Measurements from ENCODE around the gene DENND1A.
"Not testable (repeated sequence)": the region's sequence is repeated elsewhere in the genome, so short reads cannot be mapped to it uniquely, and the experiment has no call there.

The DENND1A gene

DNA sequence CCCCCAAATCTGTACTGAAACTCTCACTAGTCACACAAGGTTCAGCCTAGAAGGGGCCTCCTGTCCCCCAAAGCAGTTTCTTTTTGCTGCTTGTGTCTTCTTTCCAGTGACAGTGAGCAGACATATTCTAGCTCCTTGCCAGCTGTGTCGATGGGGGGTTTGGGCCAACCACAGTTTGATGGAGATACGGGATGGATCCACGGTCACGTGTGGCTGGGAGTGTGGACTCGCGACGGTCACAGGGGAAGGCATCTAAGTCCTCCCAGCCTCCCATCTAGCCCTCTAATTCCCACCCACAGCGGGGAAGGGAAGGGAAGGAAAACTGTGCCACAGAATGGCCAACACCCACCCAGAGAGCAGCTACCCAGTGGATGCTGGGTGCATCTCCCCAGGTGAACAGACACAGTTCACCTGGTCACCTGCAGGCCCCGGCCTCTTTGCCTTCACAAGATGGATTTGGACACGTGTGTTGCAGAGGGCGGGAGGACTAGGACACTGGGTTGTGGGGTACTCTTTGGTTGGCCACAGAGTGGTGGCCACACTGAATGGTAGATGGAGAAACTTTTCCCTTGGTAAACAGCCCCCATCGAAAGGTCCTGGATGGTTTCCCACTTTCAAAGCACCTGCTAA is 519.5 kb downstream of the DENND1A start:
- Mint-ChIP-seq H3K4me1 (ENCODE audit: low read depth) (no peaks in the 10 kb centered on the region), H3K4me3 (no peak overlapping the region), H3K36me3 (ENCODE audit: low read depth) (no peaks in the 10 kb centered on the region), H3K9me3 (no peaks in the 10 kb centered on the region), H3K27me3 (ENCODE audit: low read depth) (no peaks in the 10 kb centered on the region), H3K27ac (no peak overlapping the region)
- DNase-seq (ENCODE audit: low spot score), result no peak

DNA sequence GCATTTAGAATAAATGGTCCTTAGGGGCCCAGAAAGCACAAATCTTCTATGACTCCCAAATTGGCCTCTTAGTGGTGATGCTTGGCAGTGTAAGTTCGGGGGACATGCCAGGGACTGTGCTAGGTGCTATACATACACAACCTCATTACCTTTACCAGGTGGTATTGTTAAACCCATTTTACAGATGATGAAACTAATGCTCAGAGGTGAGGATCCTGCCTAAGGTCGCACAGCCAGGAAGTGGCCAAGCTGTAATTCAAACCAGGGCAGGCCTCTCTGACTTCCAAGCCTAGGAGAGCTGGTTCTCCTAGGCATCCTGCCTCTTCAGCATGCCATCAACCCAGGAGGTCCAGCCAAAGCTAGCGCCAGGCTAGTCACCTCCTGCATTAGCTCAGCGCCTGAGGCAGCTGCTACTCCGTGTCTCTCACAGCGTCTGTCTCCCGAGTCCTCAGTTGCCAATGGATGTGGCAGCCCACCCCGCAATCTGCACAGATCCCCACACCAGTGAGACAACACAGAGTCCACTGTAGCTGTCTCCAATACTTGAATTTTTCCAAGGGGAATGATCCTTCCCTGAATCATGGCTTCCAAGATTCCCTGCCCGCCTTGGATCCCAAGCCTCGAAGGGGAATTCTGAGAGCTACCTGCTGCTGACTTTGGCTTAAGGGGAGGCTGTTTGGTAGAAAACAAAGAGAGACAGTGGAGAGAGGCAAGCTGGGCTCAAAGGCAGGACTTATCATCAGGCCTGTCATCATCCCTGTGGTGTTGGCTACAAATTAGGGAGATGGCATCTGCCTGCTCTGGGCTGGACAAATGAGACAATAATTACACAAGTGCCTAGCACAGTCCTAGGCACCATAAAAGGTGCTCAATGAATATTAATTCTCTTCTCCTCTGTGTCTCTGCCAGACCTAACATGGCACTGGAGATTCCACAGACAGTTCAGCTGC is 521.3 kb downstream of the DENND1A start:
- DNase-seq (ENCODE audit: low spot score), result no peak
- Mint-ChIP-seq H3K36me3 (ENCODE audit: low read depth) (no peaks in the 10 kb centered on the region), H3K27me3 (ENCODE audit: low read depth) (no peaks in the 10 kb centered on the region), H3K9me3 (no peaks in the 10 kb centered on the region), H3K27ac (no peak overlapping the region), H3K4me1 (ENCODE audit: low read depth) (no peaks in the 10 kb centered on the region), H3K4me3 (no peak overlapping the region)

DNA sequence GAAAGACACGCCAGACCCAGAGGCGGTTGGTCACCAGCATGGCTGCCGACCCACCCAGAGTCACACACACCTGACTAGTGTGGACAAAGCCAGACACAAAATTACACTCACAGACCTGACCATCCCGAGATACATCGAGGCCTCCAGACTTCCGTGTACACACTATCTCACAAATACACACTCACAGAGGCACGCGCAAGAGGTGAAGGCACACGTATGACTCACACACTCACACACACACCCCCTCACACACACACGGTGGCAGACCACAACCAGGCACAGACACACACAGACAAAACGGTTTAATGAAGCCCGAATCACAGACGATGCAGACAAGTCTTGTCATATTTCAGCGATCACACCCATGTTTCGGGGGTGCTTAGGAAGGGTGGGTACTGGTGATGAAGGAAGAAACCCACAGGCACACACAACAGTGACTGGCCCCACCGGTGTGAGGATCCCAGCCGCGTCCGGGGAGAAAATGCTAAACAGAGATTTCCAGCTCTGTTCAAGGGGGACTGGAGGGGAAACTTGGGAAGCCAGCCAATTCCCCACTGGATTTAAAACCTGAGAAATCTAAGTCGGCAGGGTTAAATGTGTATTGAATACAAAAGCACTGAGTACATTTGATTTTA is 522.6 kb downstream of the DENND1A start:
- H3K27ac Mint-ChIP-seq, result no peak overlapping the region
- DNase-seq (ENCODE audit: low spot score), result no peak
- H3K4me1 Mint-ChIP-seq (ENCODE audit: low read depth), result no peaks in the 10 kb centered on the region
- H3K9me3 Mint-ChIP-seq, result no peaks in the 10 kb centered on the region
- H3K36me3 Mint-ChIP-seq (ENCODE audit: low read depth), result no peaks in the 10 kb centered on the region
- H3K4me3 Mint-ChIP-seq, result no peak overlapping the region
- H3K27me3 Mint-ChIP-seq (ENCODE audit: low read depth), result no peaks in the 10 kb centered on the region

DNA sequence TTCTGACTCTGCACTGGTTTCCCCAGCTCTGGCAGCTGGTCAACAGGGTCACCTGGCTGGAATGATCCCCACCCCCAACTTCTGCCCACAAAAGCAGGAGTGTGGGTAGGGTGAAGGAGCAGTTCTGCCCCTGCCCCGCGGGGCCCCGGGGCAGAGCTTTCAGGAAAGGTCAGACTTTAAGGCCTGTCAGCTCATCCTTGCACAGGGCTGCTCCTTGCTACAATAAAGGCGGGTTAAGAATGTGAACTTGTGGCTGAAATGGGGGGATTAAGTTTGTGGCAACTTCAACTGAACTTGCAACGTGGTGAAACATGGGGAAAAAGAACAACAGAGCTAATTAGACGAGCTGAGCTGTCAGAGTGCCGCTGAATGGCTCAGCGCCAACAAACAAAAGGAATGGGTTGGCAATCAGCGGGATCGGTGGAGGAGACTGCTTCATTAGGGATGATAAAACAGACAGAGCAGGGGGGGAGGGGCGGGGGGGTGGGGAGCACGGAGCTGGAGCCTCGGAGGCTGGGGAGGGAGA is 523.2 kb downstream of the DENND1A start:
- Mint-ChIP-seq H3K27ac (no peak overlapping the region), H3K9me3 (no peaks in the 10 kb centered on the region)

DNA sequence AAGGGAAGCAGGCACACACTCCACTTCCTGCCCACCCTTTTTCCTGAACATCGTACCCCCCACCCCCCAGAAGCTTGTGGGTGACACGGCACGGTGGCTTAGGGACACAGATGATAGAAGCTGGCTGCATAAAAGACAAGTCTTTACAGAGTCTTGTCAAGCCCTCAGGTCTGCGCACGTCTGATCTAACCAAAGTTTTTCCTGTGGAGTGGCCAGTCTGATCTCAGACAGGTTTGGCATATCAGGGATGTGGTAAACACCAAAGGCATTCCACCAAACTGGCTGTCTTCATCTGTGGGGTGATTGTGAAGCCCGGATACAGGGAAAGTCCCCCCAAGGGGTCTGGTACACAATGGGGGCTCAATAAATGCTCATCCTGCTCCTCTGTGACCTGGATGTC is 523.9 kb downstream of the DENND1A start:
- Mint-ChIP-seq H3K4me3 (no peak overlapping the region), H3K4me1 (ENCODE audit: low read depth) (no peaks in the 10 kb centered on the region), H3K27me3 (ENCODE audit: low read depth) (no peaks in the 10 kb centered on the region), H3K9me3 (no peaks in the 10 kb centered on the region), H3K27ac (no peak overlapping the region), H3K36me3 (ENCODE audit: low read depth) (no peaks in the 10 kb centered on the region)
- DNase-seq (ENCODE audit: low spot score), result no peak

More for the DNA sequence above, 523.2 kb downstream of the DENND1A start:
- Mint-ChIP-seq H3K36me3 (ENCODE audit: low read depth) (no peaks in the 10 kb centered on the region), H3K27me3 (ENCODE audit: low read depth) (no peaks in the 10 kb centered on the region), H3K4me3 (no peak overlapping the region), H3K4me1 (ENCODE audit: low read depth) (no peaks in the 10 kb centered on the region)
- no peak for DNase-seq (ENCODE audit: low spot score)

DNA sequence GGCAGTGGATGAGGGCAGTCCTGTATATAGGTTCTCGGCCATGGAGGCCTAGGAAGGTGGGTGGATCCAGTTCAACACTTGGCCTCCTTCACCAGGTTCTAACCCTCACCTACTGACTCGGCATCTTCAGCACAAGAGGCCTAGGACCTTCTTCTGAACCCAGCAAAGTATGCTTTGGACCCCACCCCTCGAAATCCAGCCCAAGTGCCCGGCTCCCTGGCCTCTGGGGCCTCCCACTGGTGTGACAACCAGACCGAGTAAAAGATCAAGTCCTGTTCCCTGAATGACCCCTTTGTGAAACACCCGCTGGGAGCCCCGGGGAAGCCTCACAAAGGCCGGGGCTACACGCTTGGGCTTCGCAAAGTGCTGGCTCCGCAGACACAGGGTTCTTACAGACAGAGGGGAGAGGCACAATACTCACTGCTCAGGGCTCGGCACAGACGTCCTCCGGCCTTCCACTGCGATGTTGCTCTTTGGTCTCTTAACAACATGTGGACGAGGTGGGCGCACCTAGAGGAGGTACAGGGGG is 526.9 kb downstream of the DENND1A start:
- Mint-ChIP-seq H3K4me3 (no peak overlapping the region), H3K36me3 (ENCODE audit: low read depth) (no peaks in the 10 kb centered on the region), H3K9me3 (no peaks in the 10 kb centered on the region), H3K27ac (no peak overlapping the region), H3K4me1 (ENCODE audit: low read depth) (no peaks in the 10 kb centered on the region), H3K27me3 (ENCODE audit: low read depth) (no peaks in the 10 kb centered on the region)
- no peak for DNase-seq (ENCODE audit: low spot score)

DNA sequence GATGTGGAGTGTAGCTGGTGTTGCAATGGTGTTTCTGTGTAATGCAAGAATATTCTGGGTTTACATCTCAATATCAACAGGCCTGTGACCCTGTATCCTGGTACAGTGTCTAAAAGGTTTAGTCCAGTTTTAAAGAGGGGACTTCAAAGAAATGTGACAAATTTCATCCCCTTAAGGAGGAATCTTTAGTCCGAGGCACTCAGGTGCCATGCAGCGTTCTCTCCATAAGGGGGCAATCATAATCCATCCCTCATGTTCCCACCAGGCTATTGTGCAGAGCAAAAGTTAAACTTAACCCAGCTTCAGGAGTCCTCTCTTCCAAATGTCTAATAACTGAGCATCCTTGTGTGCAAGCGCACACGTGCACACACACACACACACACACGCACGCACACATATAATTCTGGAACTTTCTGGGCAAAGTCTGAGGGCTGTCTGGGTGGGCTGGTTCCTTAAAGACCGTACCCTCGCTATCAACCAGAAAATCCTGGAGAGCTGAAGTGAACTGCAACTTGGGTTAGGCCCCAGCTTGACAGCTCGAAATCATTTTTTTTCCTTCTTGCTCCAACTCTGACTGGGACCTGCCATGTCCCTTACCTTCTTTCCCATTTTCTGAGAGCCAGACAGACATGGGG is 527.9 kb downstream of the DENND1A start:
- Mint-ChIP-seq H3K27me3 (ENCODE audit: low read depth) (no peaks in the 10 kb centered on the region), H3K9me3 (no peaks in the 10 kb centered on the region), H3K27ac (no peak overlapping the region), H3K4me3 (no peak overlapping the region), H3K36me3 (ENCODE audit: low read depth) (no peaks in the 10 kb centered on the region), H3K4me1 (ENCODE audit: low read depth) (no peaks in the 10 kb centered on the region)
- DNase-seq (ENCODE audit: low spot score), result no peak

DNA sequence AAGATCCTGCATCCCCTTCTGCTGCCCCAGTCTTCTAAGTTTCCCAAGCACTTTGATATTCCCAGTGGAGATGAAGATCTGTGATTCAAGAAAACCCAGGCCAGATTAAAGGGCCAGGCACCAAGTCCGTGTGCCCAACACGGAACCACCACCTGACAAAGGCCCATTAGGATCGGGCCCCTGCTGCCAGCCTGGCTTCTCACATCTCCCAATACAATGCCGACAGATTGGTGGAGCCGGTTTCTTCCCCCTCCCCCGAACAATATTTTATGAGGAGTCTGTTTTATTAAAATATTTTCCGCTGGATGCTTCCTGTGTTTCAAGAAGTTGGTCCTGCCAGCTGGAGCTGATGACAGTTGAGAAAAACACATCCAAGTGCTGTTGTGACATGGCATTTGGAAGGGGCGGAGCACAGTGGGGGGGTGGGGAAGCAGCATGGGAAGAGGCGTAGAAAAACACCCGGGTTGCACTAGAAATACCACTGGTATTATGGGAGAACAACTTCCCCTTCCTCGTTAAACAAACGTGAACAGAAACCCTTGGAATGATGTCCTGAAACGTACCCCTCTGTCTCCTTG is 528.9 kb downstream of the DENND1A start:
- Mint-ChIP-seq H3K4me1 (ENCODE audit: low read depth) (no peaks in the 10 kb centered on the region), H3K9me3 (no peaks in the 10 kb centered on the region), H3K27ac (no peak overlapping the region), H3K4me3 (no peak overlapping the region), H3K27me3 (ENCODE audit: low read depth) (no peaks in the 10 kb centered on the region), H3K36me3 (ENCODE audit: low read depth) (no peaks in the 10 kb centered on the region)
- DNase-seq (ENCODE audit: low spot score), result no peak

DNA sequence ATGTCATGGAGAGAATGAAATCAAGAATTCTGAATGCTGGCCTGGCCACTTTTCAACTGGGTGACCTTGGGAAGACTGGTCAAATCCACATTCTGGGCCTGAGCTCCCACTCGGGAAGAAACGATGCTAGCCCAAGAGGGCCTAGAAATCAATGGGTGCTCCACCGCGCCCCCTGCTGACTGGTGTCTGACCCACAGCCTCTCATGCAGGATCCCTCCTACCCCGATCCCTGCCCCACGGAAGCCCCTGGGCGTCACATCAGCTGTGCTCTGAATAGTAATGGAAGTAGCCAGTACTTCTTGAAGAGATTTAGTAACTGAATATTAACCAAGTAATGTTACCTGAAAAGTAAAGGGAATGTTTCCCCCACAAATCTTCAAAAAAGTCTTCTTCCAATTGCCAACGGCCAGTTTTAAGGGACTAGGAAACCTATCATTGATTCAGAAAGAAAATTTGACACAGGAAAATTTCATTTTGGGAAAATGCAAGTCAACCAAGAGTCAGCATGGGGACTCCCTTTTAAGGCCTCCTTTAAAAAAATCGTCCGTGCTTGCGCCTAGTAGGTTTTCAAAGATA is 530.0 kb downstream of the DENND1A start:
- Mint-ChIP-seq H3K27ac (no peak overlapping the region), H3K9me3 (no peaks in the 10 kb centered on the region), H3K27me3 (ENCODE audit: low read depth) (no peaks in the 10 kb centered on the region), H3K36me3 (ENCODE audit: low read depth) (no peaks in the 10 kb centered on the region), H3K4me1 (ENCODE audit: low read depth) (no peaks in the 10 kb centered on the region), H3K4me3 (no peak overlapping the region)
- DNase-seq (ENCODE audit: low spot score), result no peak

DNA sequence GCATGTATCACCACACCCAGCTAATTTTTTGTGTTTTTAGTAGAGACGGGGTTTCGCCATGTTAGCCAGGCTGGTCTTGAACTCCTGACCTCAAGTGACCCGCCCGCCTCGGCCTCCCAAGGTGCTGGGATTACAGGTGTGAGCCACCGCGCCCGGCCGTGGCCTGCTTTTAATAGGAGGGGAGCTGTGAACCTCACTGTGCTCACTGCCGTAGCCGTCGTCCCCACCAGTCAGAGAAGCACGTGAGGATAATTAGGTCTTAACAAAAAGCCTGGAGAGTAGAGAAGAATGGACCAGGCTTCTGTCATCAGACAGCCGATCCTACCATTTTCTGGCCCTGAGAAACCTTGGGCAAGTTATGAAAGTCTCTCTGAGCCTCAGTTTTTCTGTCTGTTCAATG is 531.0 kb downstream of the DENND1A start:
- not testable (repeated sequence) for H3K4me3 Mint-ChIP-seq; H3K9me3 Mint-ChIP-seq; H3K27ac Mint-ChIP-seq; H3K27me3 Mint-ChIP-seq (ENCODE audit: low read depth); DNase-seq (ENCODE audit: low spot score); H3K4me1 Mint-ChIP-seq (ENCODE audit: low read depth); H3K36me3 Mint-ChIP-seq (ENCODE audit: low read depth)

DNA sequence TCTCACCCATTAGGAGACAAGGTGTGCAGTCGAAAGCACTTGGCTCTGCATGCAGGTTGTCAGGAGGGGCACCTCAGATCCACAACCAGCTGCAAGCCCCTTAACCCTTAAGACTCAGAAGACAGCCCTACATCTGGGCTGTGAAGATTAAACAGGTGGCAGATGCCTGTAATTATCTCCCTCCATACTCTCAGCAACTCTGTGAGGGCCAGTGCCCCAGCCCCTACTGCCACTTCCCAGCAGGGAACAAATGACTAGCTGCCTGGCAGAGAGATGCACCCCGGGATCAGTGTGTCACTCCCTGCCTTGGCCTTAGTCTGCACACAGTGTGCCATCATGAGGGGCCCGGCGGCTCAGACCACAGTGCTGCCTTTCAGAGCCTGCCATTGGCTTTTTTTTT is 532.0 kb downstream of the DENND1A start:
- Mint-ChIP-seq H3K27ac (no peak overlapping the region), H3K9me3 (no peaks in the 10 kb centered on the region), H3K27me3 (ENCODE audit: low read depth) (no peaks in the 10 kb centered on the region), H3K4me3 (no peak overlapping the region), H3K4me1 (ENCODE audit: low read depth) (no peaks in the 10 kb centered on the region), H3K36me3 (ENCODE audit: low read depth) (no peaks in the 10 kb centered on the region)
- DNase-seq (ENCODE audit: low spot score), result no peak

DNA sequence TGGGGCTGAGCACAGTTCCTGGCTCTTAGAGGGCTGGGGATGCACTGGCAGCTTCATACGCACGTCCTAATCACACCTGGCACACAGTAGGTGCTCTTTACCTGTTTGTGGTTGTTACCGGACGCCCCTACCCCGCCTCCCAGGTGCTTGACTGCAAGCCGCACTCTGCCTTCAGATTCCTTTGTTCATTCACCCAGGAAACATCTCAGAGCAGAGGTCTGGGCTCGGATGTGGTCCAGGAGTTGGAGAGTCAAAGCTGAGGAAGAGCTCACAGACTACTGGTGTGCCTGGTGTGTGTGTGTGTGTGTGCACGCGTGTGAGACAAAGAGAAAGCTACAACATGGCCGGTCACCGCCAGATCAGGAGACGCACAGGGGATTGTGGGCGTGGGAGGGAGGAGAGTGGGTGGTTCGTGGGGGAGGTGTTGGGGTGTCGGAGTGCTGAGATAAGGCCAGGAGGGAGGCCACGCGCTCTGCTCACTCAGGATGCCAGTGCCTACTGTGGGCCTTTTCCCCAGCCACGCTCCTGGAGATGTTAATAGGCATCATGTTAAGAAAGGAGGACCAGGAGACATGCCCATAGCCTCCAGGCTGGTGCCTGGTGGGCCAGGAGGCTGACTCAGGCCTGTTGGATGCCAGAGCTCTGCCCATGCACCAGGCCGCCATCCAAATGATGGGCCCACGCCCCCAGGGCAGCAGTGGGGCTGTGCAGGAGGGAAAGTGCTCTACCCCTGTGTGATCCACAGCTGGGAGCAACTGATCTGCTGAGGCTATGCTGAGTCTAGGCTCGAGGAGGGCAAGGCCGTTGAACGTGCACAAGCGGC is 534.0 kb downstream of the DENND1A start:
- Mint-ChIP-seq H3K36me3 (ENCODE audit: low read depth) (no peaks in the 10 kb centered on the region), H3K9me3 (no peaks in the 10 kb centered on the region), H3K27me3 (ENCODE audit: low read depth) (no peaks in the 10 kb centered on the region), H3K27ac (no peak overlapping the region), H3K4me1 (ENCODE audit: low read depth) (no peaks in the 10 kb centered on the region), H3K4me3 (no peak overlapping the region)
- DNase-seq (ENCODE audit: low spot score), result no peak
